COLO668 (cell line): ENCODE results near the gene MDFIC2.

ENCODE experiments used
- DNase-seq: peaks from one replicate; lab custom pipeline; 2025; ENCODE audit not compliant: unreplicated experiment; lab: John Stamatoyannopoulos, UW

MDFIC2 gene

DNA sequence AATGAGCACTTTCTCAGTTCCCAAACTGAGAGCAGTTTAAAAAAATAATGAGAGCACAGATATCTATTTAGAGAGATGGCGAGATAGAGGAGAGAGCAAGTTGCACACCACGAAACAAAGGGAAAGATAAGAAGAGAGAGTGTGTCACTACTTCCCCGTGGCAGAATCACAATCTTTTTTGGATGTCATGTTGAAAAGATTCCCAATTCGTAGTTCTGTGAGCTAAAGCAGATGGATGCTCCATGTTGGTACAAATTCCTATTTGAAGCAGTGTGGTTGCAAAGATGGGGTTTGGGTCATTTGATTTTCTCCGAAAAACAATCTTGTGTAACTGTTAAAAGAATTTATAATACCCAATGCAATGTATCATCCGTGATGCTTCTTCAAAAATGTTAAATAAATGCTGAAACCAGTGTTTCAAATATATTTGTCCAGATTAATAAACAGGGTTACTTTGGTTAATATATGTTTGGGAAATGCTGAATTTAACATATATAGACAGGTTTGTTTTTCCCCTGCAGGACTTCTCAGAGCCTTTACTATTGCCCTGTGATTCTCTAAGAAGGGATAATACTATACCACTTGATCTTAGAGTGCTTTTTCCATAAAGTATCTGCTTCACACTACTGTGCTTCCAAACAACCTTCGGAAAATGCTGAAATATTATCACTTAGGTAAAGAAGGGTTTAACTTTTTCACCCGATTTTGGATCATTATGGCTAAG is 128.5 kb downstream of the MDFIC2 start:
- DNase-seq: no peak

GRCh38 chr3:70182166-70182565 is 130.3 kb downstream of the MDFIC2 start:
- no peak for DNase-seq

DNA sequence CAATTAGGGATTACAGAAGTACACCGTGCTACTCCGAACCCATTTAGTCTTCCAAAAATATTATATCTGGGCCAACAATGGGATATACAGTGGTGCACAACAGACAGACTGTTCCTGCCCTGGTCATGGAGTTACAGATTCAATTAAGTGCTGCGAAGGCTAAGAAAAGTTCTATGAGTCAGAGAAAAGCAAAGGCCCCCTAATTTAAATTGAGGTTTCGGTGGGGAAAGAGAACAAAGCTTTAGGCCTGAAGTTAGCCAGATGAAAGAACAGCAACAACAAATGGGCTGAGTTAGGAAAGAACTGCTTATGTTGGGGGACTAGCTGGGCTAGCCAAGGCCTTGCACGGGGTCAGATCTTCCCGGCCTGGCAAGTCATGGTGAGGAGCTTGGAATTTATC is 131.8 kb downstream of the MDFIC2 start:
- no peak for DNase-seq

DNA sequence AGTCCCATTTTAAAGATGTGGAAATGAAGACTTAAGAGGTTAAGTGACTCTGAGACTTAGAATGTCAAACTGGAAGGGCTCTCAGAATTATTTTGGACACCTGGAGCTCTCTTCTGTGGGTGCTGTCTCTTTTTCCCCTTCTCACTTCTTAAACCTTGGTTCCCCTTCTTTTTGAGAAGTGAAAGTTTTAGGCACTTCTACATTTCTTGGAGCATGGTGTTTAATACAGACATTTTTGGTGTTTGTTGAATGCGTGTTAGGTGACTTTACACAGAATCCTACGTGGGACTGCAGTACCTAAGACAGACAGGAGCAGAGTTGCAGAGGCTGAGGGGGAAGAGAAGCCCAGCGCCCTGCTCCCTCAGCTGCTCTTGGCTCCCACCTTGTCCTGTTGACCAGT is 133.3 kb downstream of the MDFIC2 start:
- no peak for DNase-seq

GRCh38 chr3:70177881-70178645 is 134.4 kb downstream of the MDFIC2 start:
- no peak for DNase-seq

DNA sequence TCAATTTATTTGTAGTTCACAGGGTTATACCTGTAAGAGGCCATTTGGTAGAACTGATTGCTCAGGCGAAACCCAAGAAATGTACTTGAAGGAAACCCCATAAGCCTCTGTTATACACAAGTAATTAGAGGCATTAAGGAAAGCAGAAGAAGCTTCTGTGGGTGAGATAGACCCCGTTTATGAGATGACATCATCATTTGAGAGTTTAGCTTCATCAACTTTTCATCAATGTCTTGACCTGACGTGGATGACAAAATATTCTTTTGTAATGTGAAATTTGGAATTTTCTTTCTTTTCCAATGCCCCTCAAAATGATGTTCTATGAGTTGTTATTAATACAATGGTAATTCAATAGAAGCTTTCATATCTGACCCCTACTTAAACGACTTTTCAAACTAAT is 136.2 kb downstream of the MDFIC2 start:
- no peak for DNase-seq

DNA sequence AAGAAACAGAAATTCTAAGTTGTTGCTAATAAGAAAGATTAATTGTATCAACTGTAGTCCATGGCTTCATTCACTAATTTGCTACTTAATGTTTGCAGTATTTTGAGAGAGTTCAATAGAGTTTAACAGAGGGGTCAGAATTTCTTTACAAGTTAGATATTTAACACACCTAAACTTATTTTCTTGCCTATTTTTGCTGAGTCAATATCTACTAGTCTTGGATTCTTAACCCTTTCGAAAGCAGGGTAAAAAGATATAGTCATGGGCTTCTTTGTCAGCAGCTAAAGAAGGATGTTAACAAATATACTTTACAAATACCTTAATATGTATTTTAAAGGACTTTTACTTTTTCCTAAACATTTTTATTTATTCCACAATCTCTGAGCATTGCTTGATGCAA is 155.6 kb downstream of the MDFIC2 start:
- no peak for DNase-seq

- DNase-seq: no peak
Observed at GRCh38 chr3:70150599-70150998, 161.8 kb downstream of the MDFIC2 start.

GRCh38 chr3:70149714-70150400 is 162.6 kb downstream of the MDFIC2 start:
- DNase-seq: no peak
